HG03045 (cell line): ENCODE data around the gene HCN3.

ENCODE experiments used
- ATAC-seq: cut with Tn5 transposase; IDR thresholded peaks from one replicate; pipeline ENCODE4 v1.9.1; 2021; ENCODE audit warnings: mild to moderate bottlenecking, moderate library complexity; ENCODE audit not compliant: unreplicated experiment

Gene HCN3

DNA sequence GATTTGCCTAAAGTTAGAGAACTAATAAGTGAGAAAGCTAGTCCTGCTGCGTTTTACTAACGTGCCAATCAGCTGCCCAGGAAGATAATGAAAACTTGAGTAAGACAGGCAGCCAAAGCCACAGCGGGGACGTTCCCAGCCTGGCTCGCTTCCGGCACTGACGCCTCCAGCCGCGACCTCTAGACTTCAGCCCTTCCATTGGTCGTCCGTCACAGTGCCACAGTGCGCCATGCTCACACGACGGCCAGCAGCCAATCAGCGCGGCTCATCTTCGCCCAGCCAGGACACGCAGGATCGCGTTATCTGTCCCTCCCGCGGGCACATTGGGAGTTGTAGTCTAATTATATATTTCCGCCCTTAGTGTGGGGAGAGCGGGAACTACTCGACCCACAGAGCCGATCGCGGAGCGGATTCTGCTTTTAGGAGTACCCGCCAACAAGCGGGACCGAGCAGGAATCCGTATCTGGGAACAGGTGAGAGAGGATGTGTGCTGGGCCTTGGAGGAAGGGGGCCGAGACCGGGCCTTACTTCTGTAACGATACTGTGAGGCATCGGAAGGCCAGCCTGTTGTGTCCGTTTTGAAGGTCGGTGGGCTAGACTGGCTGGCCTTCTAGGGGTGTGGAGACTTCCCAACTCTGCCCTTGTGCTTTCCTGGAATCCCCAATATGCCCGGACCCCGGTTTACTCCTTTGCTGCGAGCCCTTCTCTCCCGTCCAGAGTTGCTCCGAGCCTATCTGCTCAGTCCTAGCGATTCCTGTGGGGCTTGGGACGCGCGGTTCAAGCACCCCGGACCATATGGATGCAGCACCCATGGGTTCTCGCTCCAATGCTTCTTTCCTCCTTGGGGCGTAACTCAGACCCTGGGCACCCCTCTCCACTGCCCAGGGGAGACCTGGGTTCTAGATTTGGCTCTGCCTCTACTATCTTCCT is 31.5 kb downstream of the HCN3 start, which contains the start of gene FDPS:
FDPS (plus strand) TSS at position 374 of the 930 bp plus-strand sequence. CDS start 924 bp downstream, outside the sequence.
- peak; percentile 95 for ATAC-seq

GRCh38 chr1:155309423-155310021 is 32.3 kb downstream of the HCN3 start:
- no peak for ATAC-seq

GRCh38 chr1:155313261-155313660 is 36.0 kb downstream of the HCN3 start:
- ATAC-seq = no peak

DNA sequence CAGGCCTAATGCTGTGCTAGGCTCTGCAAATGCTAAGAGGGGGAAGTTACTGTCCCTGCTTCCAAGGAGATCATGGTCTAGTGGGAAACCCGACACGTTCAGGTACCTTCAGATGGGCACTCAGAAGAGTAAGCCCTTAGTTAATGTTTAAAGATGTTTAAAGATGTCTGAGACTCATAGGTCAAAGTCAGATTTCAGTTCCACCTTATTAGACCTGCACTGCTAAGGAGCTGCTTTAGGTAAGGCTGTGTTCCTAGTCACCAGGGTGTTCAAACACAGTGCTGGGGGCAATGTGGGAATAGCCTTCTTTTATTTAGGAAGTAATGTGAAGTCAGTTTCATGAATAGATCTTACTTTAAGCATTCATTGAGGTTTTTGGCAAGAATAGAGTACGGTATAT is 39.7 kb downstream of the HCN3 start:
- ATAC-seq = no peak

DNA sequence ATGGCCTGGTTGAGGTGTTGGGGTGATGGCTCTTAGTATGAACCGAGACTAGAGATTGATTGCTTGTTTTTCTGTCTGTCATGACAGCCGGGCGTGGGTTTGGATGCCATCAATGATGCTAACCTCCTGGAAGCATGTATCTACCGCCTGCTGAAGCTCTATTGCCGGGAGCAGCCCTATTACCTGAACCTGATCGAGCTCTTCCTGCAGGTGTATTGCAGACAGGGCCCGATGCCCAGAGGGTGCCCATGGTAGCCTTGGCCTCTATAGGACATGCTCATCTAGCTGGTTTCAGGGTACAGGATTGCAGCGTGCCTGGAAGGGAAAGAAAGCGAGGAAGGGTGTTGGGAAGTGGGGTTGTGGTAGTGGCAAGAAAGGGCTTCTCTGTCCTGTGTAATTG is 40.8 kb downstream of the HCN3 start:
- ATAC-seq = no peak

- ATAC-seq = no peak
These were observed 42.3 kb downstream of the HCN3 start for GRCh38 chr1:155319536-155319935.

DNA sequence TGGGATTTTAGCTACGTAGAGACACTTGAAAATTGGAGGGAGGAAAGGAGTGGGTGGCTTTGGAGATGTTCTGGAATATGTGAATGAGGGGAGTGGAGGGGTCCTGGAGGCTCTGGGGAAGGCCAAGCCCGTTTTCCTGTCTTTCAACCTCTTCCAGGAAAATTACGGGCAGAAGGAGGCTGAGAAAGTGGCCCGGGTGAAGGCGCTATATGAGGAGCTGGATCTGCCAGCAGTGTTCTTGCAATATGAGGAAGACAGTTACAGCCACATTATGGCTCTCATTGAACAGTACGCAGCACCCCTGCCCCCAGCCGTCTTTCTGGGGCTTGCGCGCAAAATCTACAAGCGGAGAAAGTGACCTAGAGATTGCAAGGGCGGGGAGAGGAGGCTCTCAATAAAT is 43.0 kb downstream of the HCN3 start:
- no peak for ATAC-seq

- ATAC-seq = no peak
These were observed 43.7 kb downstream of the HCN3 start, which contains the start of gene RUSC1 for GRCh38 chr1:155320661-155321617. Gene RUSC1 (plus strand): TSS chr1:155320894. CDS start chr1:155321774, 880 bp downstream.

DNA sequence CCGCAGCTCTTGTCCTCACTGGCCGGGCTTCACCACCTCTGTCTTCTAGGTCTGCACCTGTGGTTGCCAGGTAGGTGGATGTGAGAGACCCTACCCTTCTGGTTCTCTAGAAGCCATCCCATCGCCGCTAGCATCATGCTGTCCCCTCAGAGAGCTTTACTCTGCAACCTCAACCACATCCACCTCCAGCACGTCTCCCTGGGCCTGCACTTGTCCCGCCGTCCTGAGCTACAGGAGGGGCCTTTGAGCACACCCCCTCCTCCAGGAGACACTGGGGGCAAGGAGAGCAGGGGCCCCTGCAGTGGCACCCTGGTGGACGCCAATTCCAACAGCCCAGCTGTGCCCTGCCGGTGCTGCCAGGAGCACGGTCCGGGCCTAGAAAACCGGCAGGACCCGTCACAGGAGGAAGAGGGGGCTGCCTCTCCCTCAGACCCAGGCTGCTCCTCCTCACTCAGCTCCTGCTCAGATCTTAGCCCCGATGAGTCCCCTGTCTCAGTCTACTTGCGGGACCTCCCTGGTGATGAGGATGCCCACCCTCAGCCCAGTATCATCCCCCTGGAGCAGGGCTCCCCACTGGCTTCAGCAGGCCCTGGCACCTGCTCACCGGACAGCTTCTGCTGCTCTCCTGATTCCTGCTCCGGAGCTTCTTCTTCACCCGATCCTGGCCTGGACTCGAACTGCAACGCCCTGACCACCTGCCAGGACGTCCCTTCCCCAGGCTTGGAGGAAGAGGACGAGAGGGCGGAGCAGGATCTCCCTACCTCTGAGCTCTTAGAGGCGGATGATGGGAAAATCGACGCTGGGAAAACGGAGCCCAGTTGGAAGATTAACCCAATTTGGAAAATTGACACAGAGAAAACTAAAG is 44.6 kb downstream of the HCN3 start:
- no peak for ATAC-seq

GRCh38 chr1:155322571-155322952 is 45.3 kb downstream of the HCN3 start:
- no peak for ATAC-seq

DNA sequence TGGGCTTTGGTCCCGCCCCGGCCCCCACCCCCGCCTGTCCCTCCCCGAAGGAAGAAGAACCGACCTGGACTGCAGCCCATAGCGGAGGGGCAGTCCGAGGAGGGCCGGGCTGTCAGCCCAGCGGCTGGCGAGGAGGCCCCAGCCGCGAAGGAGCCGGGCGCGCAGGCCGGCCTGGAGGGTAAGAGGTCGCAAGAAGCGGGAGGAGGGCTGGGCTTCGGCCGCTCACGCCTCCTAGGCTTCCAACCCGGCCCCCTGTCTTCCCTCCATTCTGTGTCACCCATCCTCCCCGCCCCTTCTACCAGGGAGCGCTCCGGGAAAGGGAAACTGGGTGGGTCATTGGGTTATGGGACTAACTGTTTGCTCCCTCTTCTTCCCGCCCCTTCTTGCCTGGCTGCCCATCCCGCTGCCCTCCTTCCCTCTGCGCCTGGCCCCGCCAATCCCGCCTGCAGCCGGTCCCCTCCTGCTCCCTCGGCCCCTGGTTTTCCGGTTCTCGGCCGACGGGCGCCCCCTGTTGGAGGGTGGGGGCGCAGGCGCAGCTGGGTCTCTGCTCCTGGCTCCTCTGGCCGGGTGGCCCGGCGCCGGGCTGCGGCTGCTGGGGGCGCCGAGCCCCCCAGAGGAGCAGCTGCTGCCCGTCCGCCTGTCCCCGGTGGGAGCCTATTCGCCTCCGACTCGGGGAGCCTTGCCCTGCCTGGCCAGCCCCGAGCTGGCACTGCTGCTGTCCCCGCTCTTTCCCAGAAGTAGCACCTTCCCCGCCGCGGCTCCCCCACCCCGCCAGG is 45.9 kb downstream of the HCN3 start:
- peak; percentile 43 for ATAC-seq

DNA sequence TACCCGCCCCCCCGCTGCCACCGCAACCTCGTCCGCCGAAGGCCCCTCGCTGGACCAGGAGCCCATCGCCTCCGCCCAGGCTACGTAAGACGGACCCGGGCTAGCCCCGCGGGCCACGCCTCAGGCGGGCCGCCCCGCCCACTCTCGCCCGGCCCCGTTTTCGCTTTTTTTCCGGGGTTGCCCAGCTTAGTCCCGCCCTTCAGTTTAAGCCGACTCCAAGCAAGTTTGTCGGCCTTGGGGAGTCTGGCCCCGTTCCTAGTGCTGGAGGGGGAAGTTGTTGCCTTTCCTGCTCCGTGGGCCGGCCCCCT is 46.4 kb downstream of the HCN3 start:
- peak; percentile 43 for ATAC-seq

DNA sequence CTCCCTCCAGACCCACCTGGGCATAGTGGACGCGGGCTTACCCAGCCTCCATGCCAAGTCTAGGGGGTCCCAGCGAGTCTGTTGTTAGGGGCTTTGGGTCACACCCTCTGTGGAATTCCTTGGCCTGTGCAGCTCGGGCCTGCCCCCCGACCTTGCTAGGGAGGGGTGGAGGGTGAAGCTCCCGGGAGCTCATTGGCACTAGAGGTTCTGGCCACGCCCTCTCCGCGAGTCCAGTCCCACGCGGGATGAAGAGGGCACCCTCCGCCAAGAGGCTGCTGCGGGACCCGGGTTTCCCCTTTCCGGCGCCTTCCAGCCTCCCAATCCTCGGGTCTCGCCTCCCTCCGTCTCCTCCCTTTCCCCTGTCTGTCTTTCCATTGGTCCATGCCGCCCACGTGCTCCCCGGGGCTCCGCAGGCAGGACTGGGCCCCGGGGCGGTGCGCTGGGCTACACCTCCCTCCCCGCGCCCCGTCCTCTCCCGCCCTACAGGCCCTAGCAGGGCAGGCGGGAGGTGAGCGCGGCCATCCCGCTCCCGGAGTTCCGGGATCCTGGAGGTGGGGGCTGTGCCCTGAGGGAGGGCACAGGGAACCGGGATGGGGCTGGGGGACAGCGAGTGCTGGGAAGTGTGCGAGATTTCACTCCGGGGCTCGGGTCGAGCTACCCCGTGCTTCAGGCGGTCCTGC is 46.9 kb downstream of the HCN3 start:
- peak; percentile 65 for ATAC-seq

GRCh38 chr1:155324717-155325602 is 47.7 kb downstream of the HCN3 start:
- peak; percentile 1 for ATAC-seq

- no peak for ATAC-seq
These were observed 48.3 kb downstream of the HCN3 start for GRCh38 chr1:155325603-155325893.

GRCh38 chr1:155326020-155326526 is 48.8 kb downstream of the HCN3 start:
- no peak for ATAC-seq

GRCh38 chr1:155326631-155327037 is 49.4 kb downstream of the HCN3 start:
- ATAC-seq = no peak

DNA sequence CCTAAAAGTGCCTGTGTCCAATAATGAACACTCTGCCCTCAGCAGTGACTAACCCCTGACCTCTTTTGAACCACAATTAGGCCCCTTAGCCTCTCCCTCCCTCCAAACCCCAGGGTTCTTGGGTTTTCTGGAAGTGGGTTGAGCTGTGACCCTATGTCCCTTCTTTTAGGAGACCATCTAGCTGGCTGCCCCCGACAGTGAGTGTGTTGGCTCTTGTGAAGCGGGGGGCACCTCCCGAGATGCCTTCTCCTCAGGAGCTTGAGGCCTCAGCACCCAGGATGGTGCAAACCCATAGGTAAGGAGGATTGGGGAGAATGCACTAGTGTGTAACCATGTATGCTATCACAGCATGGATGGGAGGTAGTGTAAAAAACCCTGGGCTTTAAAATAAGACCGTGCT is 50.7 kb downstream of the HCN3 start:
- ATAC-seq = no peak
